Measurements from ENCODE around the gene LTB4R.
A peak's percentile ranks its signal among the peaks of the same experiment; 100 is the strongest.

LTB4R gene

GRCh38 chr14:24279301-24280186 lies 31.8 kb upstream of the LTB4R start:
- H3K4me3 ChIP-seq (ENCODE audit: low read depth, low read length) = no peak overlapping the region
- TF ChIP-seq CTCF (IDR thresholded peaks at IDR 0.05; ENCODE audit: low read depth, low read length) = peak; percentile 6; the same call in 1 of the 2 replicates

- no peak overlapping the region for H3K4me3 ChIP-seq (ENCODE audit: low read depth, low read length)
Measured at GRCh38 chr14:24280797-24281460, 30.4 kb upstream of the LTB4R start.

GRCh38 chr14:24281636-24282035 lies 29.7 kb upstream of the LTB4R start:
- H3K4me3 ChIP-seq (ENCODE audit: low read depth, low read length) = no peak overlapping the region
- TF ChIP-seq CTCF (IDR thresholded peaks at IDR 0.05; ENCODE audit: low read depth, low read length) = no peak

More at GRCh38 chr14:24280797-24281460, 30.4 kb upstream of the LTB4R start:
- no peak for TF ChIP-seq CTCF (IDR thresholded peaks at IDR 0.05; ENCODE audit: low read depth, low read length)

GRCh38 chr14:24282736-24283135 lies 28.6 kb upstream of the LTB4R start:
- TF ChIP-seq CTCF (IDR thresholded peaks at IDR 0.05; ENCODE audit: low read depth, low read length) = no peak

GRCh38 chr14:24283796-24284460 lies 27.4 kb upstream of the LTB4R start:
- no peak for TF ChIP-seq CTCF (IDR thresholded peaks at IDR 0.05; ENCODE audit: low read depth, low read length)
- no peak overlapping the region for H3K4me3 ChIP-seq (ENCODE audit: low read depth, low read length)

More at GRCh38 chr14:24282736-24283135, 28.6 kb upstream of the LTB4R start:
- H3K4me3 ChIP-seq (ENCODE audit: low read depth, low read length) = no peak overlapping the region

- H3K4me3 ChIP-seq (ENCODE audit: low read depth, low read length) = no peak overlapping the region
- TF ChIP-seq CTCF (IDR thresholded peaks at IDR 0.05; ENCODE audit: low read depth, low read length) = no peak
Measured at GRCh38 chr14:24284501-24285035, 26.7 kb upstream of the LTB4R start.

Measured in WI38 (cell line).